Fibroblast of the conjunctiva (primary cell): Measurements from ENCODE around the gene C6orf58.

Source experiments
- DNase-seq: peaks from one replicate; pipeline ENCODE4 v3.0.0-alpha.2; 2010; ENCODE audit warnings: low read depth

C6orf58 gene

GRCh38 chr6:127576874-127577273, at the start of gene C6orf58:
Gene C6orf58 (plus strand): TSS chr6:127577174. CDS start chr6:127577186, 12 bp downstream.
- DNase-seq, result no peak

GRCh38 chr6:127533011-127533410, 44.0 kb upstream of the C6orf58 start:
- no peak for DNase-seq

- DNase-seq, result no peak
Observed at GRCh38 chr6:127533736-127534135, 43.2 kb upstream of the C6orf58 start.

GRCh38 chr6:127538750-127539264, 38.2 kb upstream of the C6orf58 start:
- DNase-seq, result no peak

- no peak for DNase-seq
Observed at GRCh38 chr6:127539272-127539671, 37.7 kb upstream of the C6orf58 start.

GRCh38 chr6:127547215-127547614, 29.8 kb upstream of the C6orf58 start:
- DNase-seq, result no peak

- DNase-seq, result no peak
Observed at GRCh38 chr6:127547904-127548649, 28.9 kb upstream of the C6orf58 start.

GRCh38 chr6:127550403-127550802, 26.6 kb upstream of the C6orf58 start:
- DNase-seq, result peak; percentile 20

- DNase-seq, result no peak
Observed at GRCh38 chr6:127554435-127555006, 22.5 kb upstream of the C6orf58 start.

- DNase-seq, result no peak
Observed at GRCh38 chr6:127561660-127562059, 15.3 kb upstream of the C6orf58 start.

- no peak for DNase-seq
Observed at GRCh38 chr6:127564761-127565160, 12.2 kb upstream of the C6orf58 start.

GRCh38 chr6:127566119-127566518, 10.9 kb upstream of the C6orf58 start:
- DNase-seq, result no peak

- no peak for DNase-seq
Observed at GRCh38 chr6:127566651-127567050, 10.3 kb upstream of the C6orf58 start.

- no peak for DNase-seq
Observed at GRCh38 chr6:127567476-127567875, 9.5 kb upstream of the C6orf58 start.

- DNase-seq, result no peak
Observed at GRCh38 chr6:127570739-127571389, 6.1 kb upstream of the C6orf58 start.

- no peak for DNase-seq
Observed at GRCh38 chr6:127578900-127579299, 1.9 kb downstream of the C6orf58 start.

- no peak for DNase-seq
Observed at GRCh38 chr6:127581576-127581975, 4.6 kb downstream of the C6orf58 start.

GRCh38 chr6:127582777-127583462, 5.9 kb downstream of the C6orf58 start:
- DNase-seq, result peak; percentile 37

GRCh38 chr6:127585123-127585522, 8.1 kb downstream of the C6orf58 start:
- no peak for DNase-seq

- DNase-seq, result no peak
Observed at GRCh38 chr6:127586372-127586771, 9.4 kb downstream of the C6orf58 start.

- no peak for DNase-seq
Observed at GRCh38 chr6:127587875-127588274, 10.9 kb downstream of the C6orf58 start.

GRCh38 chr6:127589135-127589534, 12.2 kb downstream of the C6orf58 start:
- no peak for DNase-seq
